ENCODE data around the gene RABGAP1L. TPM values are rescaled to one million over a fixed set of nuclear protein-coding genes. Genes with fewer than 3 reads are reported as not detected.

Gene RABGAP1L
- total RNA-seq, 1 experiment from 2014 or later: 57.4 TPM

GRCh38 chr1:174273776-174274175 lies 114.5 kb downstream of the RABGAP1L start:
- no peak overlapping the region for H3K4me2 ChIP-seq
- no peaks in the 10 kb centered on the region for H3K36me3 ChIP-seq (ENCODE audit: low read depth)
- H3K27me3 ChIP-seq (ENCODE audit: insufficient read depth, low read depth): no peaks in the 10 kb centered on the region
- no peak overlapping the region for H2AFZ ChIP-seq
- H3K4me3 ChIP-seq: no peak overlapping the region
- H3K9me2 ChIP-seq (ENCODE audit: insufficient read depth): no peaks in the 10 kb centered on the region
- H3K27ac ChIP-seq: no peak overlapping the region
- ChIA-PET CTCF (no interaction called here), POLR2A (ENCODE audit: unreplicated experiment) (interaction anchor here (0.5 kb wide), 1 partner anchor 1715 kb away, joined by 3 read pairs; no protein-coding TSS in a partner anchor)
- BruUV-seq (replicated peaks): no TSS peak
- H3F3A ChIP-seq (ENCODE audit: insufficient read depth, low read depth): no peaks in the 10 kb centered on the region
- intact Hi-C loops (cut with micrococcal nuclease; ENCODE audit: unreplicated experiment): no loop called here
- no peak for DNase-seq
- no peak for TF ChIP-seq CTCF (conservative IDR thresholded peaks at IDR 0.05)
- TF ChIP-seq EZH2 (IDR thresholded peaks at IDR 0.05; ENCODE audit: low read depth): no peak
- no peaks in the 10 kb centered on the region for H3K4me1 ChIP-seq (replicated peaks; ENCODE audit: insufficient read depth)
- no peaks in the 10 kb centered on the region for H4K20me1 ChIP-seq (ENCODE audit: insufficient read depth)
- no peaks in the 10 kb centered on the region for H3K9me3 ChIP-seq (ENCODE audit: insufficient read depth, low read depth)
- H3K79me2 ChIP-seq (ENCODE audit: low read depth): no peaks in the 10 kb centered on the region

GRCh38 chr1:174274452-174274851 lies 115.1 kb downstream of the RABGAP1L start:
- Histone ChIP-seq H3K27ac (no peak overlapping the region), H3K9me3 (ENCODE audit: insufficient read depth, low read depth) (no peaks in the 10 kb centered on the region), H3K4me3 (no peak overlapping the region), H3K27me3 (ENCODE audit: insufficient read depth, low read depth) (no peaks in the 10 kb centered on the region), H3K4me1 (replicated peaks; ENCODE audit: insufficient read depth) (no peaks in the 10 kb centered on the region), H2AFZ (no peak overlapping the region), H3K36me3 (ENCODE audit: low read depth) (no peaks in the 10 kb centered on the region), H3K79me2 (ENCODE audit: low read depth) (no peaks in the 10 kb centered on the region), H3K9me2 (ENCODE audit: insufficient read depth) (no peaks in the 10 kb centered on the region), H3K4me2 (no peak overlapping the region), H3F3A (ENCODE audit: insufficient read depth, low read depth) (no peaks in the 10 kb centered on the region), H4K20me1 (ENCODE audit: insufficient read depth) (no peaks in the 10 kb centered on the region)
- intact Hi-C loops (cut with micrococcal nuclease; ENCODE audit: unreplicated experiment): no loop called here
- DNase-seq: no peak
- POLR2A ChIA-PET (ENCODE audit: unreplicated experiment): no interaction called here
- TF ChIP-seq EZH2 (IDR thresholded peaks at IDR 0.05; ENCODE audit: low read depth) (no peak), CTCF (conservative IDR thresholded peaks at IDR 0.05) (no peak)
- BruUV-seq (replicated peaks): no TSS peak
- CTCF ChIA-PET: no interaction called here

- Histone ChIP-seq H3K79me2 (ENCODE audit: low read depth) (no peaks in the 10 kb centered on the region), H2AFZ (no peak overlapping the region), H4K20me1 (ENCODE audit: insufficient read depth) (no peaks in the 10 kb centered on the region), H3K36me3 (ENCODE audit: low read depth) (no peaks in the 10 kb centered on the region), H3K4me1 (replicated peaks; ENCODE audit: insufficient read depth) (no peaks in the 10 kb centered on the region), H3K4me3 (no peak overlapping the region), H3K27ac (no peak overlapping the region), H3K27me3 (ENCODE audit: insufficient read depth, low read depth) (no peaks in the 10 kb centered on the region), H3K4me2 (no peak overlapping the region), H3F3A (ENCODE audit: insufficient read depth, low read depth) (no peaks in the 10 kb centered on the region), H3K9me3 (ENCODE audit: insufficient read depth, low read depth) (no peaks in the 10 kb centered on the region), H3K9me2 (ENCODE audit: insufficient read depth) (no peaks in the 10 kb centered on the region)
- BruUV-seq (replicated peaks): no TSS peak
- ChIA-PET POLR2A (ENCODE audit: unreplicated experiment) (interaction anchor here (0.6 kb wide), 1 partner anchor 84 kb away, joined by 7 read pairs; no protein-coding TSS in a partner anchor), CTCF (no interaction called here)
- intact Hi-C loops (cut with micrococcal nuclease; ENCODE audit: unreplicated experiment): no loop called here
- no peak for TF ChIP-seq CTCF (conservative IDR thresholded peaks at IDR 0.05)
- no peak for TF ChIP-seq EZH2 (IDR thresholded peaks at IDR 0.05; ENCODE audit: low read depth)
- no peak for DNase-seq
These were observed 115.6 kb downstream of the RABGAP1L start for GRCh38 chr1:174274884-174275283.
